HCT116 (cell line): ENCODE measurements around the gene ZNF474. TPM values are rescaled to one million over a fixed set of nuclear protein-coding genes. Genes with fewer than 3 reads are reported as not detected.

ENCODE experiments used
- ATAC-seq: fragments of 200-7000 bp; cut with Tn5 transposase; 2 replicates; pipeline ENCODE4 v1.9.1; 2020; ENCODE audit warnings: mild to moderate bottlenecking, moderate library complexity
- BruUV-seq: library from RNA; stranded (reverse); fragments of 400-500 nt; replicated peaks from 2 replicates; lab custom pipeline; 2021; lab: Mats Ljungman, UMichigan
- CTCF ChIA-PET: fragments of 300-600 bp; sonication (Branson Sonifier 250); formaldehyde crosslinking; loops from one replicate; lab custom pipeline; 2021; ENCODE audit warnings: antibody characterized with exemption; lab: Charles Lee
- POLR2A ChIA-PET: fragments of 300-600, 350-600 bp; sonication (Branson Sonifier 250); formaldehyde crosslinking; loops from one replicate; lab custom pipeline; 2021; ENCODE audit warnings: antibody characterized with exemption; lab: Charles Lee
- RAD21 ChIA-PET, 2 experiments: fragments of 300-600 bp; sonication (Branson Sonifier 250); formaldehyde crosslinking; loops; one replicate each; lab custom pipeline; 2023; ENCODE audit warnings: low total read pairs in 2 of 2; ENCODE audit not compliant: uncharacterized antibody in 2 of 2, unreplicated experiment in 2 of 2, low non-redundant PET in 1 of 2; lab: Charles Lee
- DNase-seq: peaks from one replicate; pipeline ENCODE4 v3.0.0-alpha.2; 2010; ENCODE audit warnings: low read depth, low spot score
- H2AFZ ChIP-seq: fragments of 200-600 bp; shearing (Covaris generic), sonication (generic); 2 replicates; pipeline ENCODE4 v1.6.1; 2017; ENCODE audit warnings: low read depth, mixed run types, mixed read lengths, antibody characterized with exemption, low read length; ENCODE audit not compliant: poor library complexity, severe bottlenecking
- H3K27ac ChIP-seq: 2 replicates; pipeline ENCODE4 v1.5.1; 2012; ENCODE audit warnings: low read depth, low read length
- H3K27me3 ChIP-seq: fragments of 200-600 bp; sonication (generic); 2 replicates; pipeline ENCODE4 v1.6.1; 2016; ENCODE audit warnings: mixed run types, low read length, mixed read lengths; ENCODE audit not compliant: insufficient read depth
- H3K36me3 ChIP-seq, 2 experiments: fragments of 200-500 bp in 1 of 2; fragments of 200-600 bp in 1 of 2; sonication (Bioruptor generic) in 1 of 2; sonication (generic) in 1 of 2; 2 replicates each; pipeline versions ENCODE4 v1.5.1 to v1.6.1; 2014 to 2016; ENCODE audit warnings: low read length in 2 of 2, inconsistent platforms in 1 of 2, mixed read lengths in 1 of 2, mixed run types in 1 of 2; ENCODE audit not compliant: insufficient read depth in 2 of 2, control insufficient read depth in 1 of 2
- H3K4me1 ChIP-seq, 2 experiments: fragments of 200-600 bp in 1 of 2; sonication (generic) in 1 of 2; 2 replicates each; pipeline versions ENCODE4 v1.5.1 to v1.6.1; 2012 to 2017; ENCODE audit warnings: low read length in 2 of 2, inconsistent platforms in 1 of 2, mild to moderate bottlenecking in 1 of 2, mixed read lengths in 1 of 2, mixed run types in 1 of 2, moderate library complexity in 1 of 2; ENCODE audit not compliant: insufficient read depth in 2 of 2, control insufficient read depth in 1 of 2
- H3K4me2 ChIP-seq: fragments of 200-600 bp; sonication (generic); 2 replicates; pipeline ENCODE4 v1.6.1; 2017; ENCODE audit warnings: mixed run types, low read length, mixed read lengths
- H3K4me3 ChIP-seq, 2 experiments: fragments of 200-600 bp in 1 of 2; sonication (generic) in 1 of 2; replicated peaks in 1 of 2; 2 replicates each; pipeline ENCODE4 v1.5.1; 2011 to 2016; ENCODE audit warnings: low read length in 2 of 2, control low read depth in 1 of 2, low read depth in 1 of 2, mild to moderate bottlenecking in 1 of 2, mixed read lengths in 1 of 2, mixed run types in 1 of 2
- H3K79me2 ChIP-seq: fragments of 200-600 bp; sonication (generic); 2 replicates; pipeline ENCODE4 v1.6.1; 2017; ENCODE audit warnings: mild to moderate bottlenecking, mixed run types, low read length, moderate library complexity, mixed read lengths; ENCODE audit not compliant: insufficient read depth
- H3K9ac ChIP-seq: fragments of 200-600 bp; sonication (generic); 2 replicates; pipeline ENCODE4 v1.6.1; 2016; ENCODE audit warnings: low read length, mixed read lengths
- H3K9me2 ChIP-seq: fragments of 200-600 bp; sonication (generic), shearing (Covaris generic); 2 replicates; pipeline ENCODE4 v1.6.1; 2017; ENCODE audit warnings: mixed run types, mild to moderate bottlenecking, moderate library complexity; ENCODE audit not compliant: insufficient read depth
- H3K9me3 ChIP-seq, 2 experiments: fragments of 200-500 bp in 1 of 2; fragments of 200-600 bp in 1 of 2; sonication (Bioruptor generic) in 1 of 2; sonication (generic) in 1 of 2; 2 replicates each; pipeline ENCODE4 v1.6.1; 2014 to 2017; ENCODE audit warnings: low read length in 2 of 2, mixed read lengths in 2 of 2, inconsistent platforms in 1 of 2, low read depth in 1 of 2, mild to moderate bottlenecking in 1 of 2, mixed run types in 1 of 2, moderate library complexity in 1 of 2; ENCODE audit not compliant: control insufficient read depth in 1 of 2, insufficient read depth in 1 of 2
- H4K20me1 ChIP-seq: fragments of 200-600 bp; sonication (generic), shearing (Covaris generic); 2 replicates; pipeline ENCODE4 v1.6.1; 2017; ENCODE audit warnings: mixed run types, mild to moderate bottlenecking, moderate library complexity; ENCODE audit not compliant: insufficient read depth
- CTCF ChIP-seq, 3 experiments: fragments of 200-600 bp in 1 of 3; sonication (generic) in 1 of 3; IDR thresholded peaks in 2 of 3; conservative IDR thresholded peaks in 1 of 3; 2 replicates each; pipeline ENCODE4 v1.5.1; 2012 to 2017; ENCODE audit warnings: low read depth in 2 of 3, low read length in 2 of 3, antibody characterized with exemption in 1 of 3, borderline replicate concordance in 1 of 3, control low read depth in 1 of 3, mild to moderate bottlenecking in 1 of 3, mixed read lengths in 1 of 3, mixed run types in 1 of 3, moderate library complexity in 1 of 3; ENCODE audit not compliant: insufficient read depth in 1 of 3
- POLR2A ChIP-seq: IDR thresholded peaks from 2 replicates; pipeline ENCODE4 v1.7.0; 2011; ENCODE audit warnings: borderline replicate concordance; ENCODE audit not compliant: insufficient read depth, insufficient read length; ENCODE audit errors: extremely low read depth
- RAD21 ChIP-seq: IDR thresholded peaks from 2 replicates; pipeline ENCODE4 v1.6.1; 2012; ENCODE audit warnings: low read depth, mild to moderate bottlenecking
- intact Hi-C: fragments of 100-400 bp; cut with micrococcal nuclease; formaldehyde crosslinking; loops from 2 replicates; pipeline ENCODE4 v1.10.0; 2022
- total RNA-seq: library from RNA; stranded (reverse); gene quantifications from one replicate; pipeline ENCODE4 v1.2.1, GENCODE V29; 2021; ENCODE audit not compliant: unreplicated experiment

Gene ZNF474
- total RNA-seq, 1 experiment from 2014 or later = 0.37 TPM

DNA sequence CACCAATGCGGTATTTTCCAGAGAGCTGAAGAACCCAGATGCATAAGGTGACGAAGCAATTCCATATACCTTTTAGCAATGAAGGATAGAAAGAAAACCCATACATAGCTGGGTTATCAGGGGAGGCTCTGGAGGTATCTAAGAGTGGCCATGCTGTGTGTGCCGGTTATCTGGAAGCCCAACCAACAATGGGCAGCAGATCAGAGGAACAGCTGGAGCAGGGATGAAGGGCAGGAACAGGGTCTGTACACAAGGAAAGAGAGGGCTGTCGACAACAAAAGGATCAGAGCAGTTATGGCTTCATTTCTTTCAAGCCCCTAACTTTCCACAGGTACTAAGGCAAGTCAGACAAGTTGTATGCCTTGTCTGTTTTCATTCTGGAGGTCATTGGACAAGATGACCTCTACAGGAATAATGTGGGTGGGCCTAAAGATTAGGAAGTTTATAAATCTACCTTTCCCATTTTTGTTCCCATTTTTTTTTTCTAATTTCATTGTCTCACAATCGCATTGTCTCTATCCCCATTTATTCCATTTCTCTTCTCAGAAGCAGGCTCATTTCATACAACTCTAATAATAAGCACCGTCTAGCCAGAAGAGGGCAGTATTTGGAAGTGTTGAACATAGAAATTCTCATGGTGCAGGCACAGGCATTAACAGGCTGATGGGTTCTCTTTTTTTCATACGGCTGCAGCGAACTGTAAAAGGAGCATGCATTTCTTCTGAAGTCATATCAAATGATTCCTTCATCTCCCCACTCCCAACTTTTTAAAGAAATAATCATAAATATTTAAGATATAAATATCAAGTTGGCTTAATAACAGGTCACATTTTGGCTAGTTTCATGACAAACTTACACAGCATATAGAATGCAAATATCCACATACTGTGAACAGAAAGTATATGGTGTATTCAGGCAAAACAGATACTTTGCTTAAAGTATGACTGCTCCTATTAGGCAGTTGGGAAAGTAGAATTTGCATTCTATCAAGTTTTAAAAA, 63.5 kb downstream of the ZNF474 start:
- Histone ChIP-seq H3K9me3 (no peaks in the 10 kb centered on the region), H3K9ac (no peak overlapping the region), H3K79me2 (no peaks in the 10 kb centered on the region), H3K36me3 (no peaks in the 10 kb centered on the region), H3K27ac (no peak overlapping the region), H3K4me1 (no peaks in the 10 kb centered on the region), H3K4me3 (no peak overlapping the region), H2AFZ (no peak overlapping the region), H4K20me1 (no peaks in the 10 kb centered on the region), H3K27me3 (no peaks in the 10 kb centered on the region), H3K4me2 (no peak overlapping the region), H3K9me2 (no peaks in the 10 kb centered on the region)
- ChIA-PET RAD21 (no interaction called here), POLR2A (no interaction called here), CTCF (no interaction called here)
- intact Hi-C loops = loop anchor here (2.0 kb wide), 1 partner anchor 300 kb away; no protein-coding TSS in a partner anchor
- ATAC-seq (peak; percentile 86), DNase-seq (peak; percentile 46)
- no TSS peak for BruUV-seq
- TF ChIP-seq POLR2A = no peak
- peak; percentile 41 to 66 (median 44); a peak in 4 of 6 replicates for TF ChIP-seq CTCF (IDR thresholded peaks at IDR 0.05 in 2 of 3, conservative IDR thresholded peaks at IDR 0.05 in 1 of 3; ENCODE audit: borderline replicate concordance in 1 of 3, insufficient read depth in 1 of 3, low read depth in 2 of 3, low read length in 2 of 3)
- peak; percentile 62 for TF ChIP-seq RAD21
